GM19239 (cell line): ENCODE measurements around the gene KCNN3.

Experiments used
- DNase-seq: peaks from one replicate; pipeline ENCODE4 v3.0.0; 2011; ENCODE audit warnings: low spot score; ENCODE audit not compliant: insufficient read length
- FAIRE-seq: peaks from 2 replicates; lab custom pipeline; 2011; peaks lifted over from hg19 to GRCh38; lab: Jason Lieb, UNC

KCNN3 gene

GRCh38 chr1:154801234-154802011, 68.7 kb downstream of the KCNN3 start:
- DNase-seq (no peak), FAIRE-seq (no peak)

DNA sequence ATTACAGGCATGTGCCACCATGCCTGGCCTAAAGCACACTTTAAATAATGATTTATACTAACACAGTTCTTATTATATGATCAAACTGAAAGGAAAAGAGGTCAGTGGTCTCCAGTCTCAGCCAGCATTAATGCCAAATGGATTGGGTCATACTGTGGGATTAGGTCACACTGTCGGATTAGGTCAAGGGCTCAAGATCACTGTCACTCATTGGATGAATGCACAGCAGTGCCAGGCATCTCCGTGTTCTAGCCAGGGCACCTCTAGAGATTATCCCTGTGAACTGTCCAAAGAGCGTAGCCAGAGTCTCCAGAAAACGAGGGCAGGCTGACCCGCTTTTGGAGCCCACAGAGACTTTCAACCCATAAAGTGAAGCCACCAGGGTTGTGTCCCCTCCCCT, 70.9 kb downstream of the KCNN3 start:
- no peak for FAIRE-seq
- DNase-seq, result no peak

- DNase-seq (no peak), FAIRE-seq (no peak)
Observed at GRCh38 chr1:154798645-154799044, 71.4 kb downstream of the KCNN3 start.

DNA sequence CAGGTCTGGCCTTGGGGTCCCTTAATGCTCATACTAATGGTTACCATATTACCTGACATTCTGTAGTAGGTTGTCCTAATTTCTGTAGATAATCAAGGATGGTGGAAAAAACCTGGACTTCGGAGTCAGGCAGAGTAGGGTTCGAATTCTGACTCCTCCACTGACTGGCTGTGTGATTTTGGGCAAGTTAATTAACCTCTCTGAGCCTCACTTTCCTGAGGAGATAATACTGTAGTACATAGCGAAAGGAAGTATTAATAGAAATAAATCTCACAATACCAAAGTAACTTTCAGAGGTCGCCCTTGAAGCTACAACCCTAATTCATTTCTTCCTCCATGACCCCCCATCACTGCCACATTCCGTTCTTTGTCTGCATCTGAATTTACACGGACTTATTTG, 72.9 kb downstream of the KCNN3 start:
- FAIRE-seq (no peak), DNase-seq (no peak)

- FAIRE-seq (no peak), DNase-seq (no peak)
Observed at GRCh38 chr1:154796303-154796892, 73.7 kb downstream of the KCNN3 start.

GRCh38 chr1:154794608-154795007, 75.5 kb downstream of the KCNN3 start:
- FAIRE-seq (no peak), DNase-seq (no peak)

- DNase-seq (no peak), FAIRE-seq (no peak)
Observed at GRCh38 chr1:154793685-154794084, 76.4 kb downstream of the KCNN3 start.

GRCh38 chr1:154792899-154793298, 77.2 kb downstream of the KCNN3 start:
- FAIRE-seq (peak; percentile 80), DNase-seq (no peak)

DNA sequence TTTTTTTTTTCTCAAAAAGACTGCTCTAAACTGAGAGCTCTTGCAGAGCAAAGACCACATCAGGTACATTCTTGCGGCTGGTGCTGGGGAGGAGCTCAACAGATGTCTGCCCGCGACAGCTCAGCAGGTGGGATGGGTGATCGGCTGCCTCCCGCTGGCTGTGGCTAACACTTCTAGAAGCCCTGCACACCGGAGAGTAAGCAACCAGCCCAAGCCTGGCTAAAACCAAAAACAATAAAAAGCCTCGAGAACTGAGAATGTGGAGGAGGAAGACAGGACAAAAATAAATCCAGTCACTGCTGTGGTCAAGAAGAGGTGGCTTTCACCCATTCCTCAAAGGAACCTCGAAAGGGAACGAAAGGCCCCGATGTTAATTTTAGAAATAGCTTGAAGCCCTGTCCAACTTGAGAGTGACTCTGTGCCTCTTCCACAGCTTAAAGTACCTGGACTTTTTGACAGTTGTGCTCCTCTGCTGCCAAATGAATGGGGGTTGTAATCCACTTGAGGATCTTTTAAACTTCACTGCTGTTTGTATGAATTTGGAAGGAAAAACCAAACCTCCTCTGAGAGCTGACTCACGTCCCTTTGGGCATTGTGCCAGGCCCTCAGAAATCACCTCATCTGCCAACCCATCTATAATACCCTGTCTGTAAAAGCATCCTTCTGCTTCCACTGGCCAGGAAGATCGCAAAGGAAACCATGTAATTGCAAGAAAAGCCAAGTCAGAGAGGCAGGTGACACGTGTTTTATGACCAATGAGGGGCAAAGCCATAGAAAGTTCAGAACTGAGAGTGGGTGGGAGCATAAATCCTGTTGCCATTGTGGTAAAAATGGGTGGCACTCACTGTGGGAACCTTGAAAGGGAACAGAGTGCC, 78.6 kb downstream of the KCNN3 start:
- DNase-seq (peak; percentile 87), FAIRE-seq (peak; percentile 99)

DNA sequence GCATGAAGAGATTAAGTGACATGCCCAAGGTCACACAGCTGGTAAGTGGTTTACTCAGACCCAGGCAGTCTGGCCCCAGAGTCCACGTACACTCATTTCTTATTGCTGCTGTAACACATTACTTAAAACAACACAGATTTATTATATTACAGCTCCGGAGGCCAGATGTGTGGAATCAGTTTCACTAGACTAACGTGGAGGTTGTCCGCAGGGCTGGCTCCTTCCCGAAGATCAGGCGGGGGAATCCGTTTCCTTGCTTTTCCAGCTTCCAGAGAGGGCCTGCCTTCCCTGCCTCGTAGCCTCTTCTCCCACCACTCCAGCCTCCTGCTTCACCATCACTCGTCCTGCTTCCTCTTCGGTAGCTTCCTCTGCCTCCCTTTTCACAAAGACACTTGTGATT, 81.2 kb downstream of the KCNN3 start:
- FAIRE-seq (no peak), DNase-seq (no peak)

- DNase-seq (no peak), FAIRE-seq (no peak)
Observed at GRCh38 chr1:154788110-154788870, 81.8 kb downstream of the KCNN3 start.

DNA sequence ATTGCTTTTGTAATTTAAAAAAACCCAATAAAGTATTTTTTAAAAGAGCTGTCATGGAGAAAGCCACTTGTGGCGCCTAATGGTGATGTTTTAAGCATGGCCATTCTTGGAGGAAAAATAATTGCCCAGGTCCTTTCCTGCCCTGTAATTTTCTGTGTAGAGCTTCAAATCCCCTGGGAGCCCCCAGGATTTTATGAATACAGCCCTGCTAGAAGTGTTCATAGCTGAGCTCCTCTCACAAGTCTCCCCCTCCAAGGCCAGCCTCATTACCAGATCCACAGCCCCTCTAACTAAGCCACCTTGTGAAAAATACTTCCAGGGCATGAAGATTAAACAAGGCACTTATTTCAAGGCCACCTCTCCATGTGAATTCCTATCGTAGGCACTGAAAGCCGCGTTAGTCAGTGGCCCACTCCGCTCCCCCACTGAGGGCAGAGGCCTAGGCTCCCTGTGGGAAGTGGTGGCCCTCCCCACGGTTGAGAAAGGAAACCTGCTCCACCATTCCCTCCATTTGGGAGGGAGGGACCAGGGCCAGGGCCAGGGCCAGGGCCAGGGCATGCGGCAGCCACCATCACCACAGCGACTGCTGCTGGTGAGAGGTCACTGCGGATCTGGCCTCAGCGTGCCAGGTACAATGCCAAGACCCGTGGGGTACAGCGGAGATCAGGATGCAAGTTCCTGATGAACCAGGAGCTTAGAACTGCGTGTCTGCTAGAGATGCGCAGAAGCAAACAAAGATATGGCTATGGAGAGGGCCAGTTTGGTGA, 83.1 kb downstream of the KCNN3 start:
- no peak for DNase-seq
- FAIRE-seq, result no peak

- DNase-seq, result peak; percentile 70
- FAIRE-seq, result peak; percentile 97
Observed at GRCh38 chr1:154784924-154785531, 85.1 kb downstream of the KCNN3 start.

- DNase-seq, result no peak
- no peak for FAIRE-seq
Observed at GRCh38 chr1:154784416-154784815, 85.7 kb downstream of the KCNN3 start.

DNA sequence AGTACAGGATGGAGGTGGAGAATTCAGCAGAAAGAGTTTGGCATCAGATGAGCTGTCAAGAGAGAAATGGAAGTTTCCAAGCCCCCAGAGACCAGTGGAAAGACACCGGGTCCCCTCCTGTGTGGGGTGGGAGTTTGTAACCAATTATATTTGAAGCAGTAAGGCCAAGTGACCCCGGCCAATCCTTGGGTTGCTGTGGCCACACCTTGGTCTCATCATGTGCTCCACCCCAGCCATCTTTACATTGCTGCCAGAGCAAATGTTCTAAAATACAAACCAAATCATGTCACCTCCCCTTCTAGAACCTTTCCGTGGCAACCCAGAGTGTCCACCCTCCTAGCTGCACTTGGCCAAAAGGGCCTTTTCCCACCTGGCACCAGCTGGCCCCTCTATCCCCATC, 86.1 kb downstream of the KCNN3 start:
- FAIRE-seq, result no peak

GRCh38 chr1:154780541-154780940, 89.5 kb downstream of the KCNN3 start:
- DNase-seq (no peak), FAIRE-seq (no peak)

More for the DNA sequence above, 86.1 kb downstream of the KCNN3 start:
- DNase-seq, result no peak

DNA sequence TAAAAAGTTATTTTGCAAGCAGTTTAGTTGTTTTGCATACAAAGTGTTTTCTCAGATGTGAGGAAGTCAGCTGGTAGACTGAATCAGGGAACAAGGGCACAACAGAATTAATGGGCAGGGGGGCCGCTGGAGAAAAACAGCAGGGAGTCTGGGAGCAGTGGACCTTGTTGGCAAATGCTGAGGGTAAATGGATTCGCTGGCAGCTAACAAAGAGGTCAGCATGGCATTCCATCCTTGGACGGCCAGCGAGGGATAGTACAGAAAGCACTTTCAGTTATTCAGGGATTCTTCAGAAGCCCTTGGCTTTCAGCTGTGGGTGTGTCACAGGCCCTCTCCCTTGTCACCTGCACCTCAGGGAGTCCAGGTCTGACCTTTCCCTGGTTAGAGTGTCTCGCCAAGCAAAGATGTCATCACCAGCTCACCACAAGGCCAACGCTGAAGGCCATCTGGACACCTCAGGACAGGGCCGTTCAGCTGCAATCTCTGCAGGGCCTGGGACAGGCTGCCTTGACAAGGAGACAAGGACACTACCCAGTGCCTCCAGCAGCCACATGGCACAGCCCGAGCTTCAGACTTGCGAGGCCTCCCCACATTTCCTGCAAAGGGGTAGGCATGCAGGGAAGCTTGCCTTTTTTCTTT, 90.4 kb downstream of the KCNN3 start:
- no peak for FAIRE-seq

GRCh38 chr1:154778944-154779343, 91.1 kb downstream of the KCNN3 start:
- no peak for FAIRE-seq

More for the DNA sequence above, 90.4 kb downstream of the KCNN3 start:
- DNase-seq, result no peak

GRCh38 chr1:154778275-154778674, 91.8 kb downstream of the KCNN3 start:
- FAIRE-seq, result no peak

More at GRCh38 chr1:154778944-154779343, 91.1 kb downstream of the KCNN3 start:
- no peak for DNase-seq

More at GRCh38 chr1:154778275-154778674, 91.8 kb downstream of the KCNN3 start:
- DNase-seq, result no peak
